HCT116 (cell line): ENCODE results near the gene GFRA3. TPM values are rescaled to one million over a fixed set of nuclear protein-coding genes. Genes with fewer than 3 reads are reported as not detected.

ENCODE experiments used
- ATAC-seq: fragments of 200-7000 bp; cut with Tn5 transposase; 2 replicates; pipeline ENCODE4 v1.9.1; 2020; ENCODE audit warnings: mild to moderate bottlenecking, moderate library complexity
- BruUV-seq: library from RNA; stranded (reverse); fragments of 400-500 nt; replicated peaks from 2 replicates; lab custom pipeline; 2021; lab: Mats Ljungman, UMichigan
- CTCF ChIA-PET: fragments of 300-600 bp; sonication (Branson Sonifier 250); formaldehyde crosslinking; loops from one replicate; lab custom pipeline; 2021; ENCODE audit warnings: antibody characterized with exemption; lab: Charles Lee
- POLR2A ChIA-PET: fragments of 300-600, 350-600 bp; sonication (Branson Sonifier 250); formaldehyde crosslinking; loops from one replicate; lab custom pipeline; 2021; ENCODE audit warnings: antibody characterized with exemption; lab: Charles Lee
- RAD21 ChIA-PET, 2 experiments: fragments of 300-600 bp; sonication (Branson Sonifier 250); formaldehyde crosslinking; loops; one replicate each; lab custom pipeline; 2023; ENCODE audit warnings: low total read pairs in 2 of 2; ENCODE audit not compliant: uncharacterized antibody in 2 of 2, unreplicated experiment in 2 of 2, low non-redundant PET in 1 of 2; lab: Charles Lee
- DNase-seq: peaks from one replicate; pipeline ENCODE4 v3.0.0-alpha.2; 2010; ENCODE audit warnings: low read depth, low spot score
- H2AFZ ChIP-seq: fragments of 200-600 bp; shearing (Covaris generic), sonication (generic); 2 replicates; pipeline ENCODE4 v1.6.1; 2017; ENCODE audit warnings: low read depth, mixed run types, mixed read lengths, antibody characterized with exemption, low read length; ENCODE audit not compliant: poor library complexity, severe bottlenecking
- H3K27ac ChIP-seq: 2 replicates; pipeline ENCODE4 v1.5.1; 2012; ENCODE audit warnings: low read depth, low read length
- H3K27me3 ChIP-seq: fragments of 200-600 bp; sonication (generic); 2 replicates; pipeline ENCODE4 v1.6.1; 2016; ENCODE audit warnings: mixed run types, low read length, mixed read lengths; ENCODE audit not compliant: insufficient read depth
- H3K36me3 ChIP-seq, 2 experiments: fragments of 200-500 bp in 1 of 2; fragments of 200-600 bp in 1 of 2; sonication (Bioruptor generic) in 1 of 2; sonication (generic) in 1 of 2; 2 replicates each; pipeline versions ENCODE4 v1.5.1 to v1.6.1; 2014 to 2016; ENCODE audit warnings: low read length in 2 of 2, inconsistent platforms in 1 of 2, mixed read lengths in 1 of 2, mixed run types in 1 of 2; ENCODE audit not compliant: insufficient read depth in 2 of 2, control insufficient read depth in 1 of 2
- H3K4me1 ChIP-seq, 2 experiments: fragments of 200-600 bp in 1 of 2; sonication (generic) in 1 of 2; 2 replicates each; pipeline versions ENCODE4 v1.5.1 to v1.6.1; 2012 to 2017; ENCODE audit warnings: low read length in 2 of 2, inconsistent platforms in 1 of 2, mild to moderate bottlenecking in 1 of 2, mixed read lengths in 1 of 2, mixed run types in 1 of 2, moderate library complexity in 1 of 2; ENCODE audit not compliant: insufficient read depth in 2 of 2, control insufficient read depth in 1 of 2
- H3K4me2 ChIP-seq: fragments of 200-600 bp; sonication (generic); 2 replicates; pipeline ENCODE4 v1.6.1; 2017; ENCODE audit warnings: mixed run types, low read length, mixed read lengths
- H3K4me3 ChIP-seq, 2 experiments: fragments of 200-600 bp in 1 of 2; sonication (generic) in 1 of 2; replicated peaks in 1 of 2; 2 replicates each; pipeline ENCODE4 v1.5.1; 2011 to 2016; ENCODE audit warnings: low read length in 2 of 2, control low read depth in 1 of 2, low read depth in 1 of 2, mild to moderate bottlenecking in 1 of 2, mixed read lengths in 1 of 2, mixed run types in 1 of 2
- H3K79me2 ChIP-seq: fragments of 200-600 bp; sonication (generic); 2 replicates; pipeline ENCODE4 v1.6.1; 2017; ENCODE audit warnings: mild to moderate bottlenecking, mixed run types, low read length, moderate library complexity, mixed read lengths; ENCODE audit not compliant: insufficient read depth
- H3K9ac ChIP-seq: fragments of 200-600 bp; sonication (generic); 2 replicates; pipeline ENCODE4 v1.6.1; 2016; ENCODE audit warnings: low read length, mixed read lengths
- H3K9me2 ChIP-seq: fragments of 200-600 bp; sonication (generic), shearing (Covaris generic); 2 replicates; pipeline ENCODE4 v1.6.1; 2017; ENCODE audit warnings: mixed run types, mild to moderate bottlenecking, moderate library complexity; ENCODE audit not compliant: insufficient read depth
- H3K9me3 ChIP-seq, 2 experiments: fragments of 200-500 bp in 1 of 2; fragments of 200-600 bp in 1 of 2; sonication (Bioruptor generic) in 1 of 2; sonication (generic) in 1 of 2; 2 replicates each; pipeline ENCODE4 v1.6.1; 2014 to 2017; ENCODE audit warnings: low read length in 2 of 2, mixed read lengths in 2 of 2, inconsistent platforms in 1 of 2, low read depth in 1 of 2, mild to moderate bottlenecking in 1 of 2, mixed run types in 1 of 2, moderate library complexity in 1 of 2; ENCODE audit not compliant: control insufficient read depth in 1 of 2, insufficient read depth in 1 of 2
- H4K20me1 ChIP-seq: fragments of 200-600 bp; sonication (generic), shearing (Covaris generic); 2 replicates; pipeline ENCODE4 v1.6.1; 2017; ENCODE audit warnings: mixed run types, mild to moderate bottlenecking, moderate library complexity; ENCODE audit not compliant: insufficient read depth
- ATF3 ChIP-seq: IDR thresholded peaks from 2 replicates; pipeline ENCODE4 v1.6.1; 2012
- CEBPB ChIP-seq: IDR thresholded peaks from 2 replicates; pipeline ENCODE4 v1.6.1; 2012; ENCODE audit warnings: low read depth
- CTCF ChIP-seq, 3 experiments: fragments of 200-600 bp in 1 of 3; sonication (generic) in 1 of 3; IDR thresholded peaks in 2 of 3; conservative IDR thresholded peaks in 1 of 3; 2 replicates each; pipeline ENCODE4 v1.5.1; 2012 to 2017; ENCODE audit warnings: low read depth in 2 of 3, low read length in 2 of 3, antibody characterized with exemption in 1 of 3, borderline replicate concordance in 1 of 3, control low read depth in 1 of 3, mild to moderate bottlenecking in 1 of 3, mixed read lengths in 1 of 3, mixed run types in 1 of 3, moderate library complexity in 1 of 3; ENCODE audit not compliant: insufficient read depth in 1 of 3
- EGR1 ChIP-seq: IDR thresholded peaks from 2 replicates; pipeline ENCODE4 v1.6.1; 2012; ENCODE audit warnings: low read depth
- ELF1 ChIP-seq: IDR thresholded peaks from 2 replicates; pipeline ENCODE4 v1.6.1; 2012; ENCODE audit warnings: low read depth, borderline replicate concordance
- EZH2phosphoT487 ChIP-seq: fragments of 200-600 bp; IDR thresholded peaks from 2 replicates; pipeline ENCODE4 v1.6.1; 2018; ENCODE audit warnings: antibody characterized with exemption, borderline replicate concordance
- MAX ChIP-seq: IDR thresholded peaks from 2 replicates; pipeline ENCODE4 v1.6.1; 2012
- POLR2AphosphoS5 ChIP-seq: IDR thresholded peaks from 2 replicates; pipeline ENCODE4 v1.6.1; 2011; ENCODE audit warnings: mild to moderate bottlenecking, low read depth, low read length, moderate library complexity
- RAD21 ChIP-seq: IDR thresholded peaks from 2 replicates; pipeline ENCODE4 v1.6.1; 2012; ENCODE audit warnings: low read depth, mild to moderate bottlenecking
- REST ChIP-seq: IDR thresholded peaks from 2 replicates; pipeline ENCODE4 v1.6.1; 2012; ENCODE audit warnings: low read depth
- SP1 ChIP-seq: IDR thresholded peaks from 2 replicates; pipeline ENCODE4 v1.6.1; 2012; ENCODE audit warnings: low read depth
- SRF ChIP-seq: IDR thresholded peaks from 2 replicates; pipeline ENCODE4 v1.6.1; 2012; ENCODE audit warnings: low read depth
- TCF7L2 ChIP-seq: IDR thresholded peaks from 2 replicates; pipeline ENCODE4 v1.7.0; 2011; ENCODE audit warnings: borderline replicate concordance, inconsistent platforms; ENCODE audit not compliant: insufficient read depth, insufficient read length; ENCODE audit errors: extremely low read depth
- YY1 ChIP-seq: IDR thresholded peaks from 2 replicates; pipeline ENCODE4 v1.6.1; 2011; ENCODE audit warnings: low read length, low read depth, moderate library complexity, mild to moderate bottlenecking; ENCODE audit not compliant: insufficient replicate concordance; ENCODE audit errors: extremely low read depth
- ZNF274 ChIP-seq: fragments of 200-500 bp; sonication (Bioruptor generic); IDR thresholded peaks from 2 replicates; pipeline ENCODE4 v1.6.1; 2014; ENCODE audit warnings: mild to moderate bottlenecking, low read depth, low read length, inconsistent platforms
- intact Hi-C: fragments of 100-400 bp; cut with micrococcal nuclease; formaldehyde crosslinking; loops from 2 replicates; pipeline ENCODE4 v1.10.0; 2022
- total RNA-seq: library from RNA; stranded (reverse); gene quantifications from one replicate; pipeline ENCODE4 v1.2.1, GENCODE V29; 2021; ENCODE audit not compliant: unreplicated experiment

Gene GFRA3
- total RNA-seq, 1 experiment from 2014 or later = not detected

GRCh38 chr5:138257583-138257982 lies 16.8 kb downstream of the GFRA3 start:
- Histone ChIP-seq H3K9me2 (no peaks in the 10 kb centered on the region), H3K9ac (no peak overlapping the region), H2AFZ (no peak overlapping the region), H3K4me2 (no peak overlapping the region), H3K79me2 (no peaks in the 10 kb centered on the region), H3K9me3 (no peaks in the 10 kb centered on the region), H3K4me1 (no peaks in the 10 kb centered on the region), H4K20me1 (no peaks in the 10 kb centered on the region), H3K4me3 (no peak overlapping the region), H3K27ac (no peak overlapping the region), H3K36me3 (no peaks in the 10 kb centered on the region), H3K27me3 (no peaks in the 10 kb centered on the region)
- intact Hi-C loops = no loop called here
- ChIA-PET POLR2A (no interaction called here), RAD21 (no interaction called here), CTCF (no interaction called here)
- no TSS peak for BruUV-seq
- ATAC-seq (no peak), DNase-seq (no peak)
- no peak for TF ChIP-seq ELF1
- TF ChIP-seq EGR1 = no peak
- no peak for TF ChIP-seq YY1
- no peak for TF ChIP-seq REST
- no peak for TF ChIP-seq MAX
- no peak for TF ChIP-seq CTCF (IDR thresholded peaks at IDR 0.05 in 2 of 3, conservative IDR thresholded peaks at IDR 0.05 in 1 of 3; ENCODE audit: borderline replicate concordance in 1 of 3, insufficient read depth in 1 of 3, low read depth in 2 of 3, low read length in 2 of 3)
- TF ChIP-seq TCF7L2 = no peak
- TF ChIP-seq EZH2phosphoT487 = no peak
- TF ChIP-seq CEBPB = no peak
- TF ChIP-seq ATF3 = no peak
- no peak for TF ChIP-seq ZNF274
- TF ChIP-seq POLR2AphosphoS5 = no peak
- TF ChIP-seq RAD21 = no peak
- TF ChIP-seq SRF = no peak
- TF ChIP-seq SP1 = no peak
